Liver (tissue), 9 donors: ENCODE results near the gene PDE6D. TPM values are rescaled to one million over a fixed set of nuclear protein-coding genes. Genes with fewer than 3 reads are reported as not detected.

Experiments used
- DNase-seq: peaks from one replicate; pipeline ENCODE4 v3.0.0-alpha.2; 2017; ENCODE audit warnings: low spot score
- H3K27ac ChIP-seq, 2 donors: one replicate each; pipeline ENCODE4 v1.7.0; 2013; ENCODE audit warnings: inconsistent platforms in 2 of 2, low read length in 2 of 2, control low read depth in 1 of 2, low read depth in 1 of 2, mild to moderate bottlenecking in 1 of 2
- H3K27me3 ChIP-seq, 4 donors: one replicate each; pipeline versions ENCODE4 v1.6.1 to v1.7.0; 2013; ENCODE audit warnings: low read length in 3 of 4, inconsistent platforms in 1 of 4, mild to moderate bottlenecking in 1 of 4, moderate library complexity in 1 of 4; ENCODE audit not compliant: control insufficient read depth in 4 of 4, insufficient read depth in 4 of 4
- H3K36me3 ChIP-seq, 4 donors: one replicate each; pipeline versions ENCODE4 v1.6.1 to v1.7.0; 2013; ENCODE audit warnings: low read length in 3 of 4, mild to moderate bottlenecking in 3 of 4, low read depth in 1 of 4, moderate library complexity in 1 of 4; ENCODE audit not compliant: control insufficient read depth in 4 of 4, insufficient read depth in 3 of 4
- H3K4me1 ChIP-seq, 4 donors: one replicate each; pipeline versions ENCODE4 v1.6.1 to v1.7.0; 2013; ENCODE audit warnings: low read length in 3 of 4, mild to moderate bottlenecking in 3 of 4, moderate library complexity in 1 of 4; ENCODE audit not compliant: control insufficient read depth in 4 of 4, insufficient read depth in 4 of 4
- H3K4me3 ChIP-seq, 3 donors: one replicate each; pipeline versions ENCODE4 v1.6.1 to v1.7.0; 2013; ENCODE audit warnings: low read length in 3 of 3, control low read depth in 1 of 3, low read depth in 1 of 3, mild to moderate bottlenecking in 1 of 3
- H3K9ac ChIP-seq, 2 donors: one replicate each; pipeline ENCODE4 v1.7.0; 2013; ENCODE audit warnings: low read length in 2 of 2, mild to moderate bottlenecking in 2 of 2, moderate library complexity in 2 of 2, control low read depth in 1 of 2, low read depth in 1 of 2
- H3K9me3 ChIP-seq, 4 donors: one replicate each; pipeline versions ENCODE4 v1.6.1 to v1.7.0; 2013; ENCODE audit warnings: low read length in 3 of 4; ENCODE audit not compliant: control insufficient read depth in 4 of 4
- ATF3 ChIP-seq: IDR thresholded peaks from 2 replicates; pipeline ENCODE4 v1.6.1; 2016; ENCODE audit warnings: antibody characterized with exemption
- CTCF ChIP-seq: fragments of 150-350 bp; IDR thresholded peaks from 2 replicates; pipeline ENCODE4 v1.5.1; 2017; ENCODE audit warnings: improper control_type of control experiment, low read depth, low read length; ENCODE audit not compliant: missing input control
- EGR1 ChIP-seq, 2 donors: IDR thresholded peaks; 2 replicates each; pipeline ENCODE4 v1.6.1; 2016 to 2018; ENCODE audit warnings: antibody characterized with exemption in 2 of 2, low read depth in 2 of 2
- FOXA1 ChIP-seq: IDR thresholded peaks from 2 replicates; pipeline ENCODE4 v1.6.1; 2016; ENCODE audit warnings: antibody characterized with exemption
- FOXA2 ChIP-seq: IDR thresholded peaks from 2 replicates; pipeline ENCODE4 v1.6.1; 2016; ENCODE audit warnings: antibody characterized with exemption
- GABPA ChIP-seq, 2 donors: IDR thresholded peaks in 1 of 2; conservative IDR thresholded peaks in 1 of 2; 2 replicates each; pipeline ENCODE4 v1.6.1; 2016; ENCODE audit warnings: antibody characterized with exemption in 2 of 2, mild to moderate bottlenecking in 1 of 2, moderate library complexity in 1 of 2
- HNF4A ChIP-seq, 2 donors: conservative IDR thresholded peaks; 2 replicates each; pipeline ENCODE4 v1.6.1; 2016; ENCODE audit warnings: antibody characterized with exemption in 2 of 2, mild to moderate bottlenecking in 2 of 2
- HNF4G ChIP-seq: IDR thresholded peaks from 2 replicates; pipeline ENCODE4 v1.6.1; 2016; ENCODE audit warnings: antibody characterized with exemption
- JUND ChIP-seq, 2 donors: IDR thresholded peaks; 2 replicates each; pipeline ENCODE4 v1.6.1; 2016; ENCODE audit warnings: antibody characterized with exemption in 2 of 2
- MAX ChIP-seq: IDR thresholded peaks from 2 replicates; pipeline ENCODE4 v1.6.1; 2016; ENCODE audit warnings: antibody characterized with exemption
- NR2F2 ChIP-seq: IDR thresholded peaks from 2 replicates; pipeline ENCODE4 v1.6.1; 2016; ENCODE audit warnings: antibody characterized with exemption
- RAD21 ChIP-seq, 2 donors: IDR thresholded peaks; 2 replicates each; pipeline ENCODE4 v1.6.1; 2016; ENCODE audit warnings: antibody characterized with exemption in 2 of 2, mild to moderate bottlenecking in 2 of 2
- REST ChIP-seq: IDR thresholded peaks from 2 replicates; pipeline ENCODE4 v1.6.1; 2016; ENCODE audit warnings: antibody characterized with exemption, mild to moderate bottlenecking
- RXRA ChIP-seq, 2 donors: IDR thresholded peaks; 2 replicates each; pipeline ENCODE4 v1.6.1; 2017 to 2018; ENCODE audit warnings: antibody characterized with exemption in 2 of 2, mild to moderate bottlenecking in 1 of 2
- SP1 ChIP-seq: IDR thresholded peaks from 2 replicates; pipeline ENCODE4 v1.6.1; 2018; ENCODE audit warnings: antibody characterized with exemption, mild to moderate bottlenecking
- TAF1 ChIP-seq: conservative IDR thresholded peaks from 2 replicates; pipeline ENCODE4 v1.6.1; 2016; ENCODE audit warnings: antibody characterized with exemption, mild to moderate bottlenecking
- YY1 ChIP-seq: IDR thresholded peaks from 2 replicates; pipeline ENCODE4 v1.6.1; 2016; ENCODE audit warnings: antibody characterized with exemption, mild to moderate bottlenecking
- ZBTB33 ChIP-seq: IDR thresholded peaks from 2 replicates; pipeline ENCODE4 v1.6.1; 2016; ENCODE audit warnings: antibody characterized with exemption
- WGBS: extraction: QIAGEN DNeasy Blood & Tissue Kit; methylation state at CpG from one replicate; pipeline ENCODE4 v1.1.7; 2013; 5-methylcytosine and 5-hydroxymethylcytosine counted together
- polyA plus RNA-seq, 2 donors: library from polyadenylated mRNA; stranded (reverse) in 1 of 2; unstranded in 1 of 2; fragments of 200-250 nt in 1 of 2; fragments of >200 nt in 1 of 2; fragmentation: Nextera tagmentation in 1 of 2; extraction: Ambion mirVana in 1 of 2; gene quantifications; one replicate each; pipeline versions ENCODE4 v1.2.1 to v1.2.3, GENCODE V29; 2013 to 2015
- total RNA-seq, 2 donors: library from RNA; depleted of rRNA; stranded (reverse); fragments of >200 nt; gene quantifications; one replicate each; pipeline ENCODE4 v1.2.3, GENCODE V29; 2014
- donor health status: healthy.
- donor health status: healthy.
- donor health status: healthy.
- donor health status: healthy.
- donor health status: healthy.

Gene PDE6D
- total and polyA plus RNA-seq, 4 donors, result 6.6 to 8.5 (median 7.0) TPM

GRCh38 chr2:231696004-231696367 is 85.1 kb downstream of the PDE6D start:
- 26% methylated on average over 2 of the region's 2 CpGs for WGBS
- Histone ChIP-seq H3K9me3 (no peaks in the 10 kb centered on the region), H3K27ac (peak overlapping the region; percentile 46), H3K4me1 (peaks cover 0 to 5% (median 4%) of the 10 kb centered on the region in 4 donors), H3K27me3 (no peaks in the 10 kb centered on the region), H3K36me3 (no peaks in the 10 kb centered on the region), H3K9ac (no peak overlapping the region), H3K4me3 (no peak overlapping the region)
- TF ChIP-seq FOXA1 (no peak), RXRA (IDR thresholded peaks at IDR 0.05) (peak in 1 of 2 donors; percentile 55), HNF4A (conservative IDR thresholded peaks at IDR 0.05) (peak in 1 of 2 donors; percentile 42)
- DNase-seq, result no peak

- DNase-seq, result no peak
- H3K4me3 ChIP-seq, result no peak overlapping the region
- 95% methylated on average over 7 of the region's 7 CpGs for WGBS
- H3K36me3 ChIP-seq, result no peaks in the 10 kb centered on the region
- H3K4me1 ChIP-seq, result peaks cover 0 to 5% (median 4%) of the 10 kb centered on the region in 4 donors
- H3K27me3 ChIP-seq, result no peaks in the 10 kb centered on the region
- H3K9ac ChIP-seq, result no peak overlapping the region
- H3K9me3 ChIP-seq, result no peaks in the 10 kb centered on the region
- H3K27ac ChIP-seq, result no peak overlapping the region
- TF ChIP-seq NR2F2 (no peak), FOXA1 (no peak), EGR1 (IDR thresholded peaks at IDR 0.05; ENCODE audit: low read depth in 2 of 2) (no peak), GABPA (IDR thresholded peaks at IDR 0.05 in 1 of 2, conservative IDR thresholded peaks at IDR 0.05 in 1 of 2) (no peak), MAX (no peak), ATF3 (no peak), YY1 (no peak), REST (no peak), ZBTB33 (no peak), JUND (IDR thresholded peaks at IDR 0.05) (no peak), CTCF (no peak), HNF4G (no peak), FOXA2 (no peak), TAF1 (no peak), SP1 (no peak), RAD21 (IDR thresholded peaks at IDR 0.05) (no peak), RXRA (IDR thresholded peaks at IDR 0.05) (no peak), HNF4A (conservative IDR thresholded peaks at IDR 0.05) (no peak)
These were observed 87.1 kb downstream of the PDE6D start for GRCh38 chr2:231693956-231694355.
